Natural killer cell (primary cell): ENCODE measurements around the gene GCSAM. TPM values are rescaled to one million over a fixed set of nuclear protein-coding genes. Genes with fewer than 3 reads are reported as not detected.
A peak's percentile ranks its signal among the peaks of the same experiment; 100 is the strongest.
"Not testable (repeated sequence)": the region's sequence is repeated elsewhere in the genome, so short reads cannot be mapped to it uniquely, and the experiment has no call there.

Experiments used
- ATAC-seq, 3 donors: fragments of 150-1000 bp in 2 of 3; fragments of 200-7000 bp in 1 of 3; cut with Tn5 transposase; 1 replicate in 1 of 3; 2 replicates in 2 of 3; pipeline ENCODE4 v1.10.0; 2021; ENCODE audit warnings: mild to moderate bottlenecking in 2 of 3, moderate library complexity in 2 of 3
- DNase-seq, 2 donors: peaks; one replicate each; pipeline versions ENCODE4 v3.0.0 to v3.0.0-alpha.2; 2013 to 2021; ENCODE audit warnings: mixed read lengths in 1 of 2
- H3K27ac ChIP-seq: one replicate; pipeline ENCODE4 v1.5.1; 2013; ENCODE audit warnings: mild to moderate bottlenecking, low read length
- H3K27me3 ChIP-seq: one replicate; pipeline ENCODE4 v1.6.1; 2013; ENCODE audit warnings: low read length; ENCODE audit not compliant: control insufficient read depth, insufficient read depth
- H3K36me3 ChIP-seq: one replicate; pipeline ENCODE4 v1.6.1; 2013; ENCODE audit warnings: low read length; ENCODE audit not compliant: control insufficient read depth, insufficient read depth
- H3K4me1 ChIP-seq: one replicate; pipeline ENCODE4 v1.6.1; 2013; ENCODE audit warnings: low read length; ENCODE audit not compliant: control insufficient read depth, insufficient read depth
- H3K4me3 ChIP-seq: one replicate; pipeline ENCODE4 v1.5.1; 2013; ENCODE audit warnings: low read length
- H3K9me3 ChIP-seq: one replicate; pipeline ENCODE4 v1.6.1; 2013; ENCODE audit warnings: low read length; ENCODE audit not compliant: control insufficient read depth, insufficient read depth
- H3K27ac Mint-ChIP-seq, 2 donors: one replicate each; pipeline ENCODE4 v1.8.0; 2022; ENCODE audit warnings: mild to moderate bottlenecking in 2 of 2, mixed read lengths in 2 of 2, moderate library complexity in 1 of 2
- H3K27me3 Mint-ChIP-seq, 2 donors: one replicate each; pipeline ENCODE4 v1.8.0; 2022; ENCODE audit warnings: low read depth in 2 of 2, mixed read lengths in 2 of 2
- H3K36me3 Mint-ChIP-seq: one replicate; pipeline ENCODE4 v1.8.0; 2022; ENCODE audit warnings: mixed read lengths
- H3K4me1 Mint-ChIP-seq, 2 donors: one replicate each; pipeline ENCODE4 v1.8.0; 2022; ENCODE audit warnings: mixed read lengths in 2 of 2
- H3K4me3 Mint-ChIP-seq: one replicate; pipeline ENCODE4 v1.8.0; 2022; ENCODE audit warnings: mild to moderate bottlenecking, moderate library complexity, mixed read lengths
- H3K9me3 Mint-ChIP-seq, 2 donors: one replicate each; pipeline ENCODE4 v1.8.0; 2022; ENCODE audit warnings: mixed read lengths in 2 of 2
- WGBS: methylation state at CpG from one replicate; pipeline ENCODE4 v1.1.7; 2013; ENCODE audit warnings: missing lambda C conversion rate; ENCODE audit not compliant: insufficient coverage; 5-methylcytosine and 5-hydroxymethylcytosine counted together
- intact Hi-C: fragments of 100-400 bp; cut with micrococcal nuclease; formaldehyde crosslinking; loops from one replicate; pipeline ENCODE4 v1.14.2; 2022
- total RNA-seq, 4 donors: library from RNA; stranded (reverse); fragments of 120-200 nt in 1 of 4; gene quantifications; one replicate each; pipeline versions ENCODE4 v1.2.3 to v1.2.4, GENCODE V29; 2013 to 2022
- TF ChIP-seq, protein P1 (sequence below): fragments of 200-600 bp; IDR thresholded peaks from one replicate; pipeline ENCODE4 v1.8.0; 2022; ENCODE audit warnings: antibody characterized with exemption

The GCSAM gene
- total RNA-seq, 3 donors from 2014 or later (not counting 1 experiment from before 2014, with no cell fraction given), result 0.59 to 3.0 (median 1.1) TPM

DNA sequence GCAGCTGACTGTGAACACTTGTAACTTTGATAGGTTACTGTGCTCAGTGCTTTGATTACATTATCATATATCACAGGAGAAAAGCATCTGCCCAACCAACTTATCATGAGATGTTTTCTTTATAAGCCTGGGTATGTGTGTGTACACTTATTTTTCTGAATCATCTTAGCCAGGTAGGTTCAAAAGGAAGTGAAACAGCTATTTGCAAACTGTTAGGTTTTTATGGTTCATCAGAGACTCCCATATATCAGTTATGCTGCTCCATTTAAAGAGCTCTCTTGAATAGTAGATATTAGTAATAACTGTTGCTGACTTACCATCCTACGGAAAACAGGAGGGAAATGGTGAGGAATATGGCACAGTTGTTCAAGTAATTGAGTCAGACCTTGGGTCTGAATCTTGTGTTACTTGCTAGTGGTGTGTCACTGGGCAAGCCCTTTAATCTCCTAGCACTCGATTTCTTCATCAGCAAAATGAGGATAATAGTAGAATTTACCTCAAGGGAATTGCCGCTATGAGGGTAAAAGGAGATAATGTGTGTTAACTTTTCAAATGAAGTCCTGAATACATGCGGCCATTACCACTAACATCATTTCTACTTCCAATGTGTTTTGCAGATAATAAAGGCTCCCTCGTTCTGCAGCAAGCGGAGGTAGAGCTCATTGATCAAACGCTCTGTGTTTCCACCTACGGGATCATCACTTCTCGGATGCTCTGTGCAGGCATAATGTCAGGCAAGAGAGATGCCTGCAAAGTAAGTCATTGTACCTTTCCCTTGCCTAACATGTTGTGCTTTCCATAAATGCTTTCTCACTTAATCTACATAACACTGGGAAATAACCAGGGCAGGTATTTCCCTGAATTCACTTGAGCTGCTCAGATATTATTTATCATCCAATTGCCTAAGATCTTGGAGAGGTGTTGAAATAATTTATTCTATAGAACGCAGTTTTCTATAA is 54.6 kb downstream of the GCSAM start:
- no peaks in the 10 kb centered on the region for H3K9me3 ChIP-seq
- H3K27ac Mint-ChIP-seq, result no peak overlapping the region
- H3K4me1 Mint-ChIP-seq, result no peaks in the 10 kb centered on the region
- H3K36me3 Mint-ChIP-seq, result no peaks in the 10 kb centered on the region
- no peaks in the 10 kb centered on the region for H3K36me3 ChIP-seq
- intact Hi-C loops, result no loop called here
- no peak for DNase-seq
- no peak for ATAC-seq
- TF ChIP-seq, protein P1, sequence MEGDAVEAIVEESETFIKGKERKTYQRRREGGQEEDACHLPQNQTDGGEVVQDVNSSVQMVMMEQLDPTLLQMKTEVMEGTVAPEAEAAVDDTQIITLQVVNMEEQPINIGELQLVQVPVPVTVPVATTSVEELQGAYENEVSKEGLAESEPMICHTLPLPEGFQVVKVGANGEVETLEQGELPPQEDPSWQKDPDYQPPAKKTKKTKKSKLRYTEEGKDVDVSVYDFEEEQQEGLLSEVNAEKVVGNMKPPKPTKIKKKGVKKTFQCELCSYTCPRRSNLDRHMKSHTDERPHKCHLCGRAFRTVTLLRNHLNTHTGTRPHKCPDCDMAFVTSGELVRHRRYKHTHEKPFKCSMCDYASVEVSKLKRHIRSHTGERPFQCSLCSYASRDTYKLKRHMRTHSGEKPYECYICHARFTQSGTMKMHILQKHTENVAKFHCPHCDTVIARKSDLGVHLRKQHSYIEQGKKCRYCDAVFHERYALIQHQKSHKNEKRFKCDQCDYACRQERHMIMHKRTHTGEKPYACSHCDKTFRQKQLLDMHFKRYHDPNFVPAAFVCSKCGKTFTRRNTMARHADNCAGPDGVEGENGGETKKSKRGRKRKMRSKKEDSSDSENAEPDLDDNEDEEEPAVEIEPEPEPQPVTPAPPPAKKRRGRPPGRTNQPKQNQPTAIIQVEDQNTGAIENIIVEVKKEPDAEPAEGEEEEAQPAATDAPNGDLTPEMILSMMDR, result no peak
- H3K27ac ChIP-seq, result no peak overlapping the region
- no peaks in the 10 kb centered on the region for H3K27me3 ChIP-seq
- WGBS, result 88% methylated on average over 8 of the region's 10 CpGs
- H3K27me3 Mint-ChIP-seq, result peaks cover 3 to 21% of the 10 kb centered on the region in 2 donors
- H3K4me3 ChIP-seq, result no peak overlapping the region
- no peaks in the 10 kb centered on the region for H3K9me3 Mint-ChIP-seq
- no peaks in the 10 kb centered on the region for H3K4me1 ChIP-seq
- H3K4me3 Mint-ChIP-seq, result no peak overlapping the region

DNA sequence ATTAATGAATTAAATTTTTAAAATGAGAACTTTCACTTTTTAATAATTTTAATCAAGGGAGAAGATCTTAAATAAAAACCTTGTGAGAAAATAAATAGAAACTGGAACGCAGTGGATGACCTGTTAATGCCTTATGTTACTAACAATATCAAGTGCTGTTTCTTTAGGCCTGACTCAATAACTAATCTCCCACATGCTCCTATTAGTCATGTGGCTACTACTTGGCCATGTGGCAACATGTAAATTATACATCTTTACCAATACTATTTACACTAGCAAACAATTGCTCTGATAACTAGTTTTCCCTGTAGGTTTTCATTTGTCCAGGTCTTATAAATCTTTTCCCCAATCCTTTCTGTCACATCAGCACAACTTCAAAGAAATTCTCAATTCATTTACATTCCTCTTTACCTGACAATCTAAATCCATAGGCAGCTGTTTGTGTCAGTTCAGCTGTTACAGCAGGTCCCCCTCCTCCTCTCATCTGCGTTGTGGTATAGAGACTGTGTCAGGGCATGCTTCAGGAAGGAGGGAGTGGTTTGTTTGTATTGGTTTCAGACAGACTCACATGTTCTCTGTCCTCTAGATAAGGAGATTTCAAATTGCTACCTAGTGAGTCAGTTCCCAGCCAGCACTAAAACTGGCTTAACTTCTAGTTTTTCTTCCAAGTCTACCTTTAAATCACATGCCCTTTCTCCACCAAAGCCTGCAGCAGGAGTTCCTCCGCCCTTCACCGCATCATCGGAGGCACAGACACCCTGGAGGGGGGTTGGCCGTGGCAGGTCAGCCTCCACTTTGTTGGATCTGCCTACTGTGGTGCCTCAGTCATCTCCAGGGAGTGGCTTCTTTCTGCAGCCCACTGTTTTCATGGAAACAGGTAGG is 58.2 kb downstream of the GCSAM start:
- H3K27ac ChIP-seq, result no peak overlapping the region
- intact Hi-C loops, result no loop called here
- H3K4me1 Mint-ChIP-seq, result no peaks in the 10 kb centered on the region
- no peaks in the 10 kb centered on the region for H3K9me3 ChIP-seq
- TF ChIP-seq, protein P1, result no peak
- ATAC-seq (peak in 1 of 3 donors; percentile 25), DNase-seq (peak in 1 of 2 donors; percentile 64)
- H3K36me3 ChIP-seq, result no peaks in the 10 kb centered on the region
- H3K27ac Mint-ChIP-seq, result no peak overlapping the region
- H3K9me3 Mint-ChIP-seq, result no peaks in the 10 kb centered on the region
- H3K4me3 ChIP-seq, result no peak overlapping the region
- WGBS, result 76% methylated on average over 5 of the region's 6 CpGs
- no peaks in the 10 kb centered on the region for H3K4me1 ChIP-seq
- H3K27me3 ChIP-seq, result no peaks in the 10 kb centered on the region
- H3K4me3 Mint-ChIP-seq, result no peak overlapping the region
- H3K27me3 Mint-ChIP-seq, result peaks cover 10 to 16% of the 10 kb centered on the region in 2 donors
- no peaks in the 10 kb centered on the region for H3K36me3 Mint-ChIP-seq

- H3K27me3 Mint-ChIP-seq, result peaks cover 14 to 21% of the 10 kb centered on the region in 2 donors
- no peak overlapping the region for H3K27ac Mint-ChIP-seq
- H3K36me3 Mint-ChIP-seq, result no peaks in the 10 kb centered on the region
- H3K36me3 ChIP-seq, result no peaks in the 10 kb centered on the region
- H3K4me1 Mint-ChIP-seq, result no peaks in the 10 kb centered on the region
- no peaks in the 10 kb centered on the region for H3K9me3 ChIP-seq
- TF ChIP-seq, protein P1, result no peak
- no peaks in the 10 kb centered on the region for H3K27me3 ChIP-seq
- H3K4me3 Mint-ChIP-seq, result no peak overlapping the region
- no peak for DNase-seq
- intact Hi-C loops, result no loop called here
- no peak overlapping the region for H3K27ac ChIP-seq
- H3K4me1 ChIP-seq, result no peaks in the 10 kb centered on the region
- no peak overlapping the region for H3K4me3 ChIP-seq
- ATAC-seq, result no peak
- peaks cover 0 to 2% of the 10 kb centered on the region in 2 donors for H3K9me3 Mint-ChIP-seq
- WGBS, result 92% methylated on average over 1 of the region's 2 CpGs
Observed at GRCh38 chr3:112074006-112074405, 59.0 kb downstream of the GCSAM start.

- intact Hi-C loops, H3K4me3 Mint-ChIP-seq, ATAC-seq, H3K27ac ChIP-seq, H3K9me3 ChIP-seq, H3K27me3 ChIP-seq, H3K4me1 ChIP-seq, H3K36me3 Mint-ChIP-seq, H3K9me3 Mint-ChIP-seq, H3K4me1 Mint-ChIP-seq, H3K36me3 ChIP-seq, H3K27ac Mint-ChIP-seq, H3K4me3 ChIP-seq: not testable (repeated sequence)
- peak in 1 of 2 donors; percentile 67 for DNase-seq
- peaks cover 15 to 35% of the 10 kb centered on the region in 2 donors for H3K27me3 Mint-ChIP-seq
- WGBS, result 70% methylated on average over 7 of the region's 8 CpGs
Observed at GRCh38 chr3:112072387-112073060, 60.5 kb downstream of the GCSAM start.
